ENCODE data around the gene MYRF.

- TF ChIP-seq POLR2A (IDR thresholded peaks at IDR 0.05) (no peak), CTCF (IDR thresholded peaks at IDR 0.05) (no peak)
These were observed 2.4 kb downstream of the MYRF start for GRCh38 chr11:61754534-61755482.

Measured in heart left ventricle (tissue), 13 donors.